NCI-H187 treated with DMSO at 0.1 percent for 48 hours (cell line): ENCODE results near the gene CACNA1E.

Experiments used
- DNase-seq: peaks from one replicate; lab custom pipeline; 2025; lab: John Stamatoyannopoulos, UW

Gene CACNA1E

DNA sequence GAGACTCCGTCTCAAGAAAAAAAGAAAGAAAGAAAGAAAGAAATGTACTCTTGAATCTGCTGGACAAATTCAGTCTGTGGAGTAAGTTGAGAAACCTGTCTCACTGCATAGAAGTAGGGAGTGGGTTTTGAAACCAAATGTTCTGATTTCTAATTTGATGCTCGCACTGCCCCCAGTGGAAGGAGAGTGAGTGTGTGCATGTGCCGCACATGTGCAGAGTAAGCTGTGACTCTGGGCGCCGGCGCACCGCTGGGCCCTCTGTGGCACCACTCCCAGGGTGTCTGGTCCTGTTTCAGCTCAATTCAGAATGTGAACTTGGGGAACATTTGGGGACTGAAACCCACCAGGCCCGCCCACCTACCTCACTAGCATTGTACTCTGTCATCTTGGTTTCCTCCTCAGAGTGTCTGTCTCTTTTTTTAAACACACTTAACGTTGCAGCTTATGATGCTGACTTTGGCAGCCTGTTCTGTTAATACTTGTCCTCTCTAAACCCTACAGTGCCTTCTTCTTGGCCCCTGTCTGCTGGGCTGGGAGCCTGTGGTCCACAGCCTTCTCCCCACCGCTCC lies 104.6 kb downstream of the CACNA1E start:
- DNase-seq: no peak

DNA sequence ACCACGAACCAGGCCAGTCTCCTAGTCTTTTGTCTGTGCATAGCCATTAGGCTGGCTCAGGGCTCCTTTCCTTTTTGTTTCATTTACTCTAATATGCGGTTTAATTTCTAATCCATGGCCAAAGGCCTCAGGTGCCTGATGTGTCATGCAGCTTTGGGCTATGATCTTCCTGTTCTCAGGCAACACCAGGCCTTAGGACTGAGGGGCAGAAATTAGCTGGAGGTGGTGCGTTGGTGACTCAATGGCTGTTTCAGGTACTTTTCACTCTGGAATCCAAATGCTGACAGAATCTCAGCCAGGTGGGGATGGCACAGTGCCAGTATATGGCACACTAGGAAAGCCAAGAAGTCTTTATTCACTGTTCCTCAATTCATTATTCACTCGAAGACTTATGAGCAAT lies 105.3 kb downstream of the CACNA1E start:
- DNase-seq: no peak

- DNase-seq: no peak
Observed at GRCh38 chr1:181592255-181592859, 109.0 kb downstream of the CACNA1E start.

DNA sequence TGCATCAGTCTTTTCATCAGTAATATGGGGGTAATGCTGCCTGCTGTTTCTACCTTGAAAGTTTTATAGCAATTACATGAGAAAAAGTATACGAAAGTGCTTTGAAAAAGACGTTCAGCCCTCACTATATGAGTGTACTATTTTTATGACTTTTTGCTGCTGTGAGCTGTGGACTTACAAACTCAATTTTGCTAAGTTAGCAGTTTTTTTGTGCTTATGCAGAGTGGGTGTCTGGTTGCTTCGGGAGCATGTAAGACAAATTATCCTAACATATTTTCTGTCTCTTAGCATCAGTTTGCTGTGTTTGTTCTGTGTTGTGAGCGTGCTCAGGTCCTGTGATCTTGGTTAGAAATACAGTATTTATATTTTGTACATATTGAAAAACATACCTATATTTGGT lies 109.7 kb downstream of the CACNA1E start:
- DNase-seq: no peak

DNA sequence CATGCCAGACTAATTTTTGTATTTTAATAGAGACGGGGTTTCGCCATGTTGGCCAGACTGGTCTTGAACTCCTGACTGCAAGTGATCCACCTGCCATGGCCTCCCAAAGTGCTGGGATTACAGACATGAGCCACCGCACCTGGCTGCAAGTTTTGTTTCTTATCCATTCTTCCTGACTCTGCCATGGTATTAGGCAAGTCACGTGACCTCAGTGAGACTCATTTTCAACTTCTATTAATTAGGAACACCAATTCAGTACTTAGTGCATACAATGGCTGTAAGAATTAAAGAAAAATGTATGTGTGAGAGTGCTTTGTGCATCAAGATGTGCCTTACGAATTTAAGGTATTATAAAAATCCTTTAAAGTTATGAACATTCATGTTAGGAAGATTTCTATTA lies 111.2 kb downstream of the CACNA1E start:
- DNase-seq: no peak

DNA sequence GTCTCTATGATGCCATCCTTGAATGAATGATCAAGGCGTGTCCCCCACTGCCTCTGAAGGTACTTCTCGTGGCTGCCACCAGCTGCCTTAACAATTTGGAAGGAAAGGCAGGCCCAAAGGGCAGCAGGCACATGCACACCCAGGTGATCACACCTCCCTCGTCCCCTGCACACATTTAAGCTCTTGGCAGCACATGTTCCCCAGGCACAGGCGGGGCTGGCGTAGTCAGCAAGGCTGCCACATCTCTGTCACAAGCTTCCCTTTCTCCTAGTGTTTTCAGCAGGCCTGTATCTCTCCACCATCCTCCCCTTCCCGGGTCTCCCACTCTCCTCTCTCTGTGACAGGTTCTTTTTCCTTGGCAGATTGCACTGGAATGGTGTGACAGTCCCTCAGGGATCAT lies 111.9 kb downstream of the CACNA1E start:
- DNase-seq: no peak

DNA sequence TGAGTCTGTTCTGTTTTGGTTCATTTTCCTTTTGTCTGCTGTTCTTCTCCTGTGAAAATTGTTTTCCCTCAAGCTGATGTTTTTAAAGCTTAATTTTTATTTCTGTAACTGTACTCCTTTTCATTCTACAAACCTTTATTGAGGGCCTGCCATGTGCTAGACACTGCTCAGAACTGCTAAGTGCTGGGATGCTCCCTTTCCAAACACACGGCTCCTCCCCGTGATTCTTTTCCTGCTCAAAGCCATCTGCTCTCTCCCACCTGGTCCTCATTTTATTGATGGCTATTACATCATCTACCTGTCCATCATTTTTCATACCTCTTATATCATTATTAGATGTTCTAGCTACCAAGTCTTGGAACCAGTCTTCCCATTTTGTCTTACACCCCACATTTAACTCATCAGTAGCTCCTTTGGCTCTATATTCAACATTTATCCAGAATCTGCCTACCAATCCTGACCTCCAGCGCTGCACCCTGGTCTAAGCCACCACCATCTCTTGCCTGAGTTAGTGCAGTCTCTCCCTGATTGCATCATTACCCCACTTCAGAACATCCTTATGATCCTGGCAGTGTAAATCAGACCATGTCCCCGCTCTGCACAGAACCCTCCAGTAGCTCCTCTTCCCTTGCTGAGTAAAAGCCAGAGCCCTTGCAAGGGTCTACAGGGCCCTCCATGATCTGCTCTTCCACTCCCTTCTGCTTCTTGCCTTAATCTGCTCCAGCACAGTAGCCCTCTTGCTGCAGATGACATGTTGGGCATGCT lies 118.1 kb downstream of the CACNA1E start:
- no peak for DNase-seq

DNA sequence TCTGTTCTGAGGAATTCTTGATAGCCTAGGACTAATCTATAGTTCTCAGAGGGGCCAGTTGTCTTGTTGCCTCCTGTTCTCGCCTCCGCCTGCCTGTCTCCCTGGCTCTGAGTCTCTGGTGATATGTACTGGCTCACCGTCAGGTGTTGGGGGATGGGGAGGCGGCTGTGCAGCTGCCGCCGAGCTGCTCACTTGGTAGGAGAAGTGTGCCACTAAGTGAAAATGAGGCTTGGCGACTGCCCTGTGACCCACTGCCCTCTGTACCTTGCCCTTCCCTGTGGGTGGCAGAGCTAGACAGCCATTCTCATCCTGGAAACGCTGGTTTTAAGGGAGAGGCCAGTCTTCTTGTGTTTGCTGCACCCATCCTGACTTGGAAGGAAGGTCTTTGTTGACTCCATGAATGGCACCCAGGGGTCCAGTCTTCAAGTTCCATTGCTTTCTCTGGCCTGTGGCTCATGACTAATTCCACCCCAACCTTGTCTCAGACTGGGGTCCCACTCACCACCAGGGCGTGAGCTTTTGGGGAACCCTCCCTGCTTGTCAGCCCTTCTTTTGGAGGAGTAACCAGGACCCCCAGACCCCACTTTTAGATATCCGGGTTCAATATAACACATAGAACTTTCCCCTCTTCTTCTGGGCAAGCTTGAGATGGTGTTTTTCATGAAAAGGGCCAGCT lies 120.6 kb downstream of the CACNA1E start:
- no peak for DNase-seq

DNA sequence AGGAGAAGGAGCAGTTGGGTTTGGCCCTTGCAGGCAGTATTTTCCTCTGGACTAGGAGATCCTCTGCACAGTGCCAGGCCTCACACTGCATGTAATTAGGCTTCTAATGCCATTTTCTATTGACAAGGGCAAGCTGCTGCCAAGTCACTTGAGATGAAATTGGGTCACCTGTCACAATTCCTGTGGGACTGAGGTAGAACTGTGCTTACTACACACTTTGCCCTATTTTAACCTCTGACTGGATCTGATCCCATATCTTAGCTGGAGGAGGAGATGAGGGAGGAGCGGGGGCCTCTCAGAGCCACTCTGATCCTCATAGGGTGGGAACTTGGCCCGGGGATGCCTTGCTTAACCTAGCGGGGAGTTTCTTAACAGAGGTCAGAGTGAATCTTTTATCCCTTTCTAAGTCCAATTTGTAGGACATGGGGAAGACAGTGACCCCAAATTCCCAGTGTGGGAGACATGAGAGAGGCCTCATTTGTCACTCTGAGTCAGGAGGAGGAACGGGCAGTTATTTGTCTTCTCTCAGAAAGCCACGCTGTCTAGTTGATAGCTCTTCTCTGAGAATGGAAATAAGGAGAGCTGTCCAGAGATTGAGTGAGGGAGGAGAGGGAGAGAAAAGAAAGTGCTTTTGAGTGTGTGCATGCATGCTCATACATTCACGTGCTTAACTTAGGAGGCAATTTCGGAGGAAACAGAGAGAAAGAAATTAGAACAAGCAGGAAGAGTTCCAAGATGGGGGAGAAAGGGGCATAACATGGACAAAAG lies 121.3 kb downstream of the CACNA1E start:
- no peak for DNase-seq

GRCh38 chr1:181607524-181607923 lies 124.2 kb downstream of the CACNA1E start:
- DNase-seq: no peak

DNA sequence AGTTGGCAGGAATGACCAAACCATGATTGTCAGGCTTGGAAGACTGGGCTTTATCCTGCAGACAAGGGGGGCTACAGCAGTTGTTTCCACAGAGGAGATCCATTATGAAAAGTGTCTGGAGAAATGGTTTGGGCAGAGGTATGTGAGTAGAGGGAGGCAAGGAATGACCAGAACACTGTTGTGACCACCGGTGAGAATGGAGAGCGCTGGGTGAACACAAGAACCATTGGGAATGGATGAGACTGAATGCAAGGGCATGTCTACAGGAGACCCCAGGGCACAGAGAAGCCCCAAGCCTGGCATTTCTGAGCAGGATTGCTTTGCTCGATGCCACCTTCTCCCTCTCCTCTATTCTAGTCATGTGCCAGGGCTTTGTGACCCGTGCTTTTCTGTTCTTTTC lies 125.1 kb downstream of the CACNA1E start:
- DNase-seq: no peak

- DNase-seq: no peak
Observed at GRCh38 chr1:181608948-181609347, 125.6 kb downstream of the CACNA1E start.

GRCh38 chr1:181612100-181612499 lies 128.8 kb downstream of the CACNA1E start:
- DNase-seq: no peak

DNA sequence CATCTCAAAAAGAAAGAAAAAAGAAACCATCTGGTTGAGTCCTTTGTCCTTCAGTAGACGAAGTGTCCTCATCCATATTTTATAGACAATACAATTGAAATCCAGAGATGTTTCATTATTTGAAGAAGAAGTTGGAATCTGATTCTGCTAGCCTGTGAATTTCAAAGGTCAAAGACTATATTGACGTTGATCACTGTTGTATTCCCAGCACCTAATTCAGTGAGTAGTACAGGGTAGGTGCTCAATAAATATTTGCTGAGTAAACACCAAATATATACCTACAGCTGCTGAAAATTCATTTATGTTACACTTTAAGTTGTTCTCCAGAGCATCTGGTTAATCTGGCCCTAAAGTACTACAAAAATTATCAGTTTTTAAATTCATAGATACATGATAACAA lies 135.2 kb downstream of the CACNA1E start:
- no peak for DNase-seq

DNA sequence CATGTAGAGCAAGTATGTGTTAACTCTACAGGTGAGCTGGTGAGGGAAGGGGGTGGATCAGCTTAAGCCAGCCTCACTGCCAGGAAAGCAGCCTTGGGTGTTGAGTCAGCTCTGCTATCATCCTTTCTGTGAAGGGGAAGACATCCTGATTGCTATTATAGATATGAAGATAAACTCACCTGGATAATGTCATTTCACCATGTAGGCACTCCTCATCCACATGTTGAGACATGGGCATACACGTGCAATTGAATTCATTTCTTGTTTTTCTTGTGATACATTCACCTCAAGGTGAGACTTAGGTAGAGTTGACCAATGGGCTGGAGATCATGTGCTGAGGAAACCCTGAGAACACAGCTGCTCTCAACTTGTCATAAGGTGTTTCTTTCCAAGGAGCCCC lies 136.9 kb downstream of the CACNA1E start:
- no peak for DNase-seq

DNA sequence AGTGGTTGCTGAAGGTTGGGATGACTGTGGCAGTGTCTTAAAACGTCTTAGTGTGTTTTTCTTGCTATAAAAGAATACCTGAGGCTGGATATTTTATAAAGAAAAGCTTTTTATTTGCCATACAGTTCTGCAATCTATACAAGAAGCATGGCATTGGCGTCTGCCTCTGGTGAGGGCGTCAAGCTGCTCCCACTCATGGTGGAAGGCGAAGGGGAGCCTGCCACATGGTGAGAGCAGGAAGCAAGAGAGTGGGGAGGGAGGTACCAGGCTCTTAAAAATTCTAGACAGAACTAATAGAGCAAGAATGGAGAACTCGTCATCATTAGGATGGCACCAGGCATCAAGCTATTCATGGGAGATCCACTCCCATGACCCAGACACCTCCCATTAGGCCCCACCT lies 140.5 kb downstream of the CACNA1E start:
- DNase-seq: no peak

GRCh38 chr1:181626279-181626938 lies 143.1 kb downstream of the CACNA1E start:
- DNase-seq: no peak

- DNase-seq: no peak
Observed at GRCh38 chr1:181630398-181630797, 147.1 kb downstream of the CACNA1E start.

DNA sequence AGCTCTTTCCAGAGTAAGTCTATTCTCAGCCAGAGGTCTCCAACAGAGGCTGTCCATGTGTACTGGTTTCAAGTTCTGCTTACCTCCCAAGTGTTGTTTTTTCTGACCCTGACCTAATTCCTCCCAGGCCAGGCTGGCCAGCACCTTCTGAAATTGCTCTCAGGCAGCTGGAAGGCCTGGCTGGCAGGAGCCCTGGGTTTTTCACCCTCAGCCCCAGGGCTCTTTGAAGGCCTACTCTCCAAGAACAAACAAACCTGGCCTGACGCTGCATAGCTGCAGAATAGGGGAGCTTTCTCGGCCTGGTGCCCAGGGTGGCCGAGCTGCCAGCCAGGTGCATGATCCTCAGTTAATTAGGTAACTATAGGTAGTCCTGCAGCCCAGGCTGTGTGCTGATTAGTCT lies 147.5 kb downstream of the CACNA1E start:
- no peak for DNase-seq

GRCh38 chr1:181632492-181632891 lies 149.2 kb downstream of the CACNA1E start:
- DNase-seq: no peak

GRCh38 chr1:181632960-181633359 lies 149.6 kb downstream of the CACNA1E start:
- DNase-seq: no peak

GRCh38 chr1:181635110-181635509 lies 151.8 kb downstream of the CACNA1E start:
- DNase-seq: no peak
